Caco-2 (cell line): ENCODE results near the gene C1orf141. TPM values are rescaled to one million over a fixed set of nuclear protein-coding genes. Genes with fewer than 3 reads are reported as not detected.
A peak's percentile ranks its signal among the peaks of the same experiment; 100 is the strongest.

Experiments used
- BruUV-seq: library from RNA; stranded (reverse); fragments of 400-500 nt; replicated peaks from 2 replicates; lab custom pipeline; 2021; lab: Mats Ljungman, UMichigan
- CTCF ChIA-PET: fragments of 300-600 bp; sonication (Branson Sonifier 250); formaldehyde crosslinking; loops from one replicate; lab custom pipeline; 2022; ENCODE audit warnings: antibody characterized with exemption; lab: Charles Lee
- POLR2A ChIA-PET: fragments of 300-600 bp; sonication (Branson Sonifier 250); formaldehyde crosslinking; loops from one replicate; lab custom pipeline; 2022; ENCODE audit warnings: antibody characterized with exemption; lab: Charles Lee
- DNase-seq, 2 experiments: peaks; one replicate each; pipeline versions ENCODE4 v3.0.0 to v3.0.0-alpha.2; 2020 to 2022
- H3K27me3 ChIP-seq: replicated peaks from 2 replicates; pipeline ENCODE4 v1.6.0; 2011; ENCODE audit warnings: low read length; ENCODE audit not compliant: control insufficient read depth, insufficient read depth
- H3K36me3 ChIP-seq: 2 replicates; pipeline ENCODE4 v1.5.1; 2011; ENCODE audit warnings: low read length; ENCODE audit not compliant: control insufficient read depth, insufficient read depth
- H3K4me1 ChIP-seq: fragments of 250-450 bp; sonication (Bioruptor Pico); 2 replicates; pipeline ENCODE4 v1.5.1; 2020; ENCODE audit warnings: mild to moderate bottlenecking
- H3K4me3 ChIP-seq: 2 replicates; pipeline ENCODE4 v1.5.1; 2011; ENCODE audit warnings: low read depth, mild to moderate bottlenecking, control low read depth, low read length
- H3K9me3 ChIP-seq: fragments of 250-450 bp; sonication (Bioruptor Pico); 2 replicates; pipeline ENCODE4 v1.5.1; 2020; ENCODE audit warnings: mild to moderate bottlenecking, moderate library complexity
- H3K27ac Mint-ChIP-seq: one replicate; pipeline ENCODE4 v1.8.0; 2022; ENCODE audit warnings: mixed read lengths; ENCODE audit not compliant: unreplicated experiment
- H3K27me3 Mint-ChIP-seq: one replicate; pipeline ENCODE4 v1.8.0; 2022; ENCODE audit warnings: mixed read lengths; ENCODE audit not compliant: insufficient read depth, unreplicated experiment
- H3K36me3 Mint-ChIP-seq: one replicate; pipeline ENCODE4 v1.8.0; 2022; ENCODE audit warnings: mild to moderate bottlenecking, mixed read lengths; ENCODE audit not compliant: insufficient read depth, unreplicated experiment
- H3K4me1 Mint-ChIP-seq: one replicate; pipeline ENCODE4 v1.8.0; 2022; ENCODE audit warnings: low read depth, mixed read lengths; ENCODE audit not compliant: unreplicated experiment
- H3K4me3 Mint-ChIP-seq: one replicate; pipeline ENCODE4 v1.8.0; 2022; ENCODE audit warnings: mild to moderate bottlenecking, moderate library complexity, mixed read lengths; ENCODE audit not compliant: unreplicated experiment
- H3K9me3 Mint-ChIP-seq: one replicate; pipeline ENCODE4 v1.8.0; 2022; ENCODE audit warnings: mixed read lengths; ENCODE audit not compliant: unreplicated experiment
- CTCF ChIP-seq, 2 experiments: fragments of 200-600 bp in 1 of 2; IDR thresholded peaks; 1 replicate in 1 of 2; 2 replicates in 1 of 2; pipeline versions ENCODE4 v1.5.1 to v1.8.0; 2011 to 2022; ENCODE audit warnings: antibody characterized with exemption in 1 of 2, control low read depth in 1 of 2, inconsistent platforms in 1 of 2, low read depth in 1 of 2, low read length in 1 of 2, mild to moderate bottlenecking in 1 of 2, moderate library complexity in 1 of 2; ENCODE audit not compliant: insufficient read depth in 1 of 2, severe bottlenecking in 1 of 2, unreplicated experiment in 1 of 2
- intact Hi-C: fragments of 100-400 bp; cut with micrococcal nuclease; formaldehyde crosslinking; loops from one replicate; pipeline ENCODE4 v1.10.0; 2022; ENCODE audit not compliant: unreplicated experiment
- total RNA-seq: library from RNA; stranded (reverse); gene quantifications from 2 replicates; pipeline ENCODE4 v1.2.3, GENCODE V29; 2022

Gene C1orf141
- total RNA-seq, 1 experiment from 2014 or later, result not detected

- no peaks in the 10 kb centered on the region for H3K27me3 Mint-ChIP-seq
- intact Hi-C loops, result no loop called here
- ChIA-PET POLR2A (interaction anchor here (0.6 kb wide), 1 partner anchor 85 kb away, joined by 4 read pairs; the partner anchor contains the start of gene SLC35D1), CTCF (interaction anchor here (0.6 kb wide), 1 partner anchor 10 kb away, joined by 4 read pairs; no protein-coding TSS in a partner anchor)
- DNase-seq, result peak; percentile 10 to 35
- H3K4me3 Mint-ChIP-seq, result no peak overlapping the region
- no peak for TF ChIP-seq CTCF (IDR thresholded peaks at IDR 0.05; ENCODE audit: insufficient read depth in 1 of 2, low read depth in 1 of 2, low read length in 1 of 2, severe bottlenecking in 1 of 2, unreplicated experiment in 1 of 2)
- H3K4me1 Mint-ChIP-seq, result peaks cover 12% of the 10 kb centered on the region
- no TSS peak for BruUV-seq
- H3K36me3 Mint-ChIP-seq, result no peaks in the 10 kb centered on the region
- no peaks in the 10 kb centered on the region for H3K27me3 ChIP-seq
- no peak overlapping the region for H3K4me3 ChIP-seq
- H3K27ac Mint-ChIP-seq, result peak overlapping the region; percentile 13
- H3K9me3 Mint-ChIP-seq, result peaks cover 10% of the 10 kb centered on the region
- no peaks in the 10 kb centered on the region for H3K36me3 ChIP-seq
- 0 out of 2 replicates have a peak, but pooled peaks cover 4% of the 10 kb centered on the region for H3K9me3 ChIP-seq
- peaks cover 30% of the 10 kb centered on the region for H3K4me1 ChIP-seq
These were observed 4.2 kb upstream of the C1orf141 start for GRCh38 chr1:67138813-67139499.

GRCh38 chr1:67137307-67137753 is 2.6 kb upstream of the C1orf141 start:
- TF ChIP-seq CTCF (IDR thresholded peaks at IDR 0.05; ENCODE audit: insufficient read depth in 1 of 2, low read depth in 1 of 2, low read length in 1 of 2, severe bottlenecking in 1 of 2, unreplicated experiment in 1 of 2), result no peak
- Mint-ChIP-seq H3K9me3 (peaks cover 10% of the 10 kb centered on the region), H3K27ac (no peak overlapping the region), H3K36me3 (no peaks in the 10 kb centered on the region), H3K4me3 (no peak overlapping the region), H3K4me1 (peaks cover 12% of the 10 kb centered on the region), H3K27me3 (no peaks in the 10 kb centered on the region)
- Histone ChIP-seq H3K36me3 (no peaks in the 10 kb centered on the region), H3K27me3 (no peaks in the 10 kb centered on the region), H3K9me3 (0 out of 2 replicates have a peak, but pooled peaks cover 4% of the 10 kb centered on the region), H3K4me3 (no peak overlapping the region), H3K4me1 (peaks cover 41% of the 10 kb centered on the region)
- POLR2A ChIA-PET, result no interaction called here
- intact Hi-C loops, result loop anchor here (2.0 kb wide), 1 partner anchor 83 kb away; the partner anchor contains the start of gene SLC35D1
- peak; percentile 7 to 51 for DNase-seq
- no TSS peak for BruUV-seq
- CTCF ChIA-PET, result no interaction called here

- ChIA-PET CTCF (no interaction called here), POLR2A (no interaction called here)
- Histone ChIP-seq H3K4me1 (peaks cover 41% of the 10 kb centered on the region), H3K4me3 (no peak overlapping the region), H3K27me3 (no peaks in the 10 kb centered on the region), H3K36me3 (no peaks in the 10 kb centered on the region), H3K9me3 (0 out of 2 replicates have a peak, but pooled peaks cover 4% of the 10 kb centered on the region)
- intact Hi-C loops, result no loop called here
- no peak for DNase-seq
- no peak overlapping the region for H3K27ac Mint-ChIP-seq
- BruUV-seq, result no TSS peak
- no peak for TF ChIP-seq CTCF (IDR thresholded peaks at IDR 0.05; ENCODE audit: insufficient read depth in 1 of 2, low read depth in 1 of 2, low read length in 1 of 2, severe bottlenecking in 1 of 2, unreplicated experiment in 1 of 2)
- H3K4me3 Mint-ChIP-seq, result no peak overlapping the region
- H3K9me3 Mint-ChIP-seq, result peaks cover 10% of the 10 kb centered on the region
- H3K4me1 Mint-ChIP-seq, result peaks cover 12% of the 10 kb centered on the region
- no peaks in the 10 kb centered on the region for H3K36me3 Mint-ChIP-seq
- H3K27me3 Mint-ChIP-seq, result no peaks in the 10 kb centered on the region
These were observed 584 bp upstream of the C1orf141 start for GRCh38 chr1:67135354-67135753.
